ENCODE results near the gene ALX3.

ALX3 gene

GRCh38 chr1:110094931-110095654 is 24.6 kb upstream of the ALX3 start:
- H3K79me2 ChIP-seq (ENCODE audit: insufficient read depth, low read length) = no peaks in the 10 kb centered on the region
- H3K9ac ChIP-seq (ENCODE audit: low read length) = no peak overlapping the region
- no peaks in the 10 kb centered on the region for H3K27me3 ChIP-seq (ENCODE audit: insufficient read depth, low read length)
- H4K20me1 ChIP-seq (ENCODE audit: insufficient read depth, low read length) = no peaks in the 10 kb centered on the region
- H3K27ac ChIP-seq (ENCODE audit: low read depth, low read length, poor library complexity, severe bottlenecking) = no peak overlapping the region
- H2AFZ ChIP-seq (ENCODE audit: low read length) = no peak overlapping the region
- no peaks in the 10 kb centered on the region for H3K4me1 ChIP-seq (ENCODE audit: insufficient read depth, low read length, severe bottlenecking)
- TF ChIP-seq, protein P1, sequence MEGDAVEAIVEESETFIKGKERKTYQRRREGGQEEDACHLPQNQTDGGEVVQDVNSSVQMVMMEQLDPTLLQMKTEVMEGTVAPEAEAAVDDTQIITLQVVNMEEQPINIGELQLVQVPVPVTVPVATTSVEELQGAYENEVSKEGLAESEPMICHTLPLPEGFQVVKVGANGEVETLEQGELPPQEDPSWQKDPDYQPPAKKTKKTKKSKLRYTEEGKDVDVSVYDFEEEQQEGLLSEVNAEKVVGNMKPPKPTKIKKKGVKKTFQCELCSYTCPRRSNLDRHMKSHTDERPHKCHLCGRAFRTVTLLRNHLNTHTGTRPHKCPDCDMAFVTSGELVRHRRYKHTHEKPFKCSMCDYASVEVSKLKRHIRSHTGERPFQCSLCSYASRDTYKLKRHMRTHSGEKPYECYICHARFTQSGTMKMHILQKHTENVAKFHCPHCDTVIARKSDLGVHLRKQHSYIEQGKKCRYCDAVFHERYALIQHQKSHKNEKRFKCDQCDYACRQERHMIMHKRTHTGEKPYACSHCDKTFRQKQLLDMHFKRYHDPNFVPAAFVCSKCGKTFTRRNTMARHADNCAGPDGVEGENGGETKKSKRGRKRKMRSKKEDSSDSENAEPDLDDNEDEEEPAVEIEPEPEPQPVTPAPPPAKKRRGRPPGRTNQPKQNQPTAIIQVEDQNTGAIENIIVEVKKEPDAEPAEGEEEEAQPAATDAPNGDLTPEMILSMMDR (IDR thresholded peaks at IDR 0.05; ENCODE audit: low read length) = no peak
- TF ChIP-seq EZH2 (IDR thresholded peaks at IDR 0.05; ENCODE audit: borderline replicate concordance, low read length) = no peak
- no peaks in the 10 kb centered on the region for H3K9me2 ChIP-seq (ENCODE audit: low read depth, low read length)
- no peaks in the 10 kb centered on the region for H3K9me3 ChIP-seq (ENCODE audit: low read length)
- no peaks in the 10 kb centered on the region for H3F3A ChIP-seq (ENCODE audit: insufficient read depth, low read length)
- no peak overlapping the region for H3K4me2 ChIP-seq (ENCODE audit: low read length)
- H3K4me3 ChIP-seq (ENCODE audit: low read depth, low read length, poor library complexity, severe bottlenecking) = no peak overlapping the region
- H3K36me3 ChIP-seq (ENCODE audit: insufficient read depth, low read length) = no peaks in the 10 kb centered on the region

- Histone ChIP-seq H3K4me3 (ENCODE audit: low read depth, low read length, poor library complexity, severe bottlenecking) (no peak overlapping the region), H3K27ac (ENCODE audit: low read depth, low read length, poor library complexity, severe bottlenecking) (no peak overlapping the region), H3K27me3 (ENCODE audit: insufficient read depth, low read length) (no peaks in the 10 kb centered on the region), H3K9ac (ENCODE audit: low read length) (no peak overlapping the region), H3F3A (ENCODE audit: insufficient read depth, low read length) (no peaks in the 10 kb centered on the region), H3K79me2 (ENCODE audit: insufficient read depth, low read length) (no peaks in the 10 kb centered on the region), H3K9me2 (ENCODE audit: low read depth, low read length) (no peaks in the 10 kb centered on the region), H3K4me1 (ENCODE audit: insufficient read depth, low read length, severe bottlenecking) (no peaks in the 10 kb centered on the region), H4K20me1 (ENCODE audit: insufficient read depth, low read length) (no peaks in the 10 kb centered on the region), H3K9me3 (ENCODE audit: low read length) (no peaks in the 10 kb centered on the region), H3K4me2 (ENCODE audit: low read length) (no peak overlapping the region), H3K36me3 (ENCODE audit: insufficient read depth, low read length) (no peaks in the 10 kb centered on the region), H2AFZ (ENCODE audit: low read length) (no peak overlapping the region)
- TF ChIP-seq, protein P1 (IDR thresholded peaks at IDR 0.05; ENCODE audit: low read length) = no peak
- no peak for TF ChIP-seq EZH2 (IDR thresholded peaks at IDR 0.05; ENCODE audit: borderline replicate concordance, low read length)
Observed at GRCh38 chr1:110092991-110093390, 22.5 kb upstream of the ALX3 start.

- H3K9me3 ChIP-seq (ENCODE audit: low read length) = no peaks in the 10 kb centered on the region
- no peak overlapping the region for H2AFZ ChIP-seq (ENCODE audit: low read length)
- H3K4me2 ChIP-seq (ENCODE audit: low read length) = no peak overlapping the region
- no peaks in the 10 kb centered on the region for H3K79me2 ChIP-seq (ENCODE audit: insufficient read depth, low read length)
- H3F3A ChIP-seq (ENCODE audit: insufficient read depth, low read length) = no peaks in the 10 kb centered on the region
- H3K9ac ChIP-seq (ENCODE audit: low read length) = no peak overlapping the region
- no peak overlapping the region for H3K27ac ChIP-seq (ENCODE audit: low read depth, low read length, poor library complexity, severe bottlenecking)
- no peaks in the 10 kb centered on the region for H3K27me3 ChIP-seq (ENCODE audit: insufficient read depth, low read length)
- no peak overlapping the region for H3K4me3 ChIP-seq (ENCODE audit: low read depth, low read length, poor library complexity, severe bottlenecking)
- no peak for TF ChIP-seq EZH2 (IDR thresholded peaks at IDR 0.05; ENCODE audit: borderline replicate concordance, low read length)
- TF ChIP-seq, protein P1 (IDR thresholded peaks at IDR 0.05; ENCODE audit: low read length) = no peak
- H3K4me1 ChIP-seq (ENCODE audit: insufficient read depth, low read length, severe bottlenecking) = no peaks in the 10 kb centered on the region
- no peaks in the 10 kb centered on the region for H4K20me1 ChIP-seq (ENCODE audit: insufficient read depth, low read length)
- H3K36me3 ChIP-seq (ENCODE audit: insufficient read depth, low read length) = no peaks in the 10 kb centered on the region
- no peaks in the 10 kb centered on the region for H3K9me2 ChIP-seq (ENCODE audit: low read depth, low read length)
Observed at GRCh38 chr1:110091791-110092190, 21.3 kb upstream of the ALX3 start.

All from OCI-LY1 (cell line).